NCI-H1417 (cell line): Measurements from ENCODE around the gene SPARC.

Source experiments
- DNase-seq, 3 experiments: peaks; one replicate each; lab custom pipeline; 2025; lab: John Stamatoyannopoulos, UW

The SPARC gene

DNA sequence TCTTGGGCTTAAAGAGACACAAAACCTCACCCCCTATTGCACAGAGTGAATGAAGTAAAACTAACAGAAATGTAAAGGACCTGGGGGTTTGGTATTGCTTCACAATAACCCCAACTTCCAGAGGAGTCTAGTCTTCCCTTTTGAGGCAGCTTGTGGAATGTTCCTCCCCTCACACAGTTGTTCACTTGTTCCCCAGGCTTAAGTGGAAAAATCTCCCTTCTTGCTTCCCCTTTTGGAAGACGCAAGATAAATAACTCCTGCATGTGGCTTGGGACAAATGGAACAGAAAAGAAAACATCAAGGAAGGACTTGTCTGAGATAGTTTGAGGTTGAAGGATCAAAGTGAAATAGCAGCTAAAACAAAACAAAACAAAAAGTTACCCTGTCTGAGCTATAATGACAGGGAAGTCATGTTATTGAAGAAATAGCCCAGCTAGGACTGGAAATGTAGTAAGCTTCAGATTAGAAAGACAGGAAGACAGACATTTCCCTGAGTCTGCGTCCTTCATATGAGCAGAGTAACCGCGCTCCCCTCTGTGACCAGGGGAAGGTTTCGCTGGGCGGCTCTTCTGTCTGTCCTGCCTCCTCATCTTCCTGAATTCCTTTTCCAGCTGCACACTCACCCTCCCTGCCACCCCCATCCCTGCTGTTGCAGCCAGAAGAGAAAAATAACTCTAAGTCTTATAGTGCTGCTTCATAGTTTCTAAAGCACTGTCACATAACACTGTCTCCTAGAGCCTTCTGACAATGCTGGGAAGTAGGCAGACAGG is 8.8 kb downstream of the SPARC start:
- no peak for DNase-seq

DNA sequence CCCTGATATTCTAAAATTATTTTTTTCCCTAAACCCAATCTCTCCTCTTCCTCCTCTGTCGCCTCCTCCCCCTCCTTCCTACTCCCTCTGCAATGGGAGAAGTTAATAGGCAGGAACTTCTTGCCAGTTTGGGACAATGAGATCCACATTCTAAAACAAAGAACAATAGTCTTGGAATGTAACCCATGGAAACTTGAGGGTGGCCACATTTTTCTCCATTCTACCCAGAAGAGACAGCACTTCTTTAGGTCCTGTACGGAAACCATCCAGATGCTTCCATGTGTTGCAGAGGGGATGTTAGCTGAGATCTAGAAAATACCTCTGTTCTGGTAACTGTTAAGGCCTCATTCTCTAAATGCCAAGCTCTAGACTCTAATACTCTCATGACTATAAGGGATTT is 10.0 kb downstream of the SPARC start:
- DNase-seq, result no peak

DNA sequence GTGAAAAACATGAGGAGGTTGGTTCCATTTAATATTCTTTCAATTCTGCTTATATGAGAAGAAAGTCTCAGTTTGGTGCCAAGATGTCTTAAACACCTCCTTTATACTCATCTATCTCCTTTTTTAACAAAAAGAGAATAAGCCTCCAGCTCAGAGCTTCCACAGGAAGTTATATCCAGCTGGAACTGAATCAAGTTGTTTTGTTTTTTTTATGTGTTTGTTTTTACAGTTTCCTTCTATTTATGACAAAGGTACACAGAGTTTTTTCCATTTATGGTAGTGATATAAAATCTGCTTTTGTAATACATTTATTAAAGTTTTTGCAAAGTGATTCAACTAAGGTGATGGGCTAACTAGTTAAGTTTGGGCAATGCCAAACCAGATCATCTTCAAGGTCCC is 10.4 kb downstream of the SPARC start:
- DNase-seq, result no peak

DNA sequence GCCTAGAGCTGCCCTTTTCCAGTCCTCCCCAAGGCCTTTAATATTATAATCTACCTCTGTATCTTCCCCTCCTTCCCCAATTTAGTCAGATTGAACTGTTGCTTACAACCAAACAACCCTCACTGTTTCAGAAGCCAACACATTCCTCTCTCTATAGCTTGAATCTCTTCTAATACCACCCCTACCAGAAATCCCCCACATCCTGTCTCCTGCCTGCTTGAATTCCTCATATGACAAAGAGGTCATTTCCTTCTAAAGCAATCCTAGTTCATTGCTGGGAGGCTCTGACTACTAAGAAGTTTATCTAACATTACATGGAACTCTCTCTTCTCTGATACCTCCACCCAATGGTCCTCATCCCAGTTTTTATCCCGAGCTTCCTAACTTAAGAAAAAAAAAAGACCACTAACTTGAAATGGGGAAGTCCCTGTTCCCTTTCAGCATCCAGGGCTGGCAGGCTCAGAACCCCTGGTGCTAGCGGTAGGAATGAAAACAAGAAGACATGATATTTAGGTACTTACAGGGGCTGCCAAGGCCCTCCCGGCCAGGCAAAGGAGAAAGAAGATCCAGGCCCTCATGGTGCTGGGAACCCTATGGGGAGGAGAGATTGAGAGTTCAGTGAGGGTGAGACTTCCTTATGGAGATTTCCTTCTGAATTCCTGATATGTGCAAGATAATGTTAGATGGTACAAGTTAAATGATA is 11.0 kb downstream of the SPARC start:
- DNase-seq, result no peak

DNA sequence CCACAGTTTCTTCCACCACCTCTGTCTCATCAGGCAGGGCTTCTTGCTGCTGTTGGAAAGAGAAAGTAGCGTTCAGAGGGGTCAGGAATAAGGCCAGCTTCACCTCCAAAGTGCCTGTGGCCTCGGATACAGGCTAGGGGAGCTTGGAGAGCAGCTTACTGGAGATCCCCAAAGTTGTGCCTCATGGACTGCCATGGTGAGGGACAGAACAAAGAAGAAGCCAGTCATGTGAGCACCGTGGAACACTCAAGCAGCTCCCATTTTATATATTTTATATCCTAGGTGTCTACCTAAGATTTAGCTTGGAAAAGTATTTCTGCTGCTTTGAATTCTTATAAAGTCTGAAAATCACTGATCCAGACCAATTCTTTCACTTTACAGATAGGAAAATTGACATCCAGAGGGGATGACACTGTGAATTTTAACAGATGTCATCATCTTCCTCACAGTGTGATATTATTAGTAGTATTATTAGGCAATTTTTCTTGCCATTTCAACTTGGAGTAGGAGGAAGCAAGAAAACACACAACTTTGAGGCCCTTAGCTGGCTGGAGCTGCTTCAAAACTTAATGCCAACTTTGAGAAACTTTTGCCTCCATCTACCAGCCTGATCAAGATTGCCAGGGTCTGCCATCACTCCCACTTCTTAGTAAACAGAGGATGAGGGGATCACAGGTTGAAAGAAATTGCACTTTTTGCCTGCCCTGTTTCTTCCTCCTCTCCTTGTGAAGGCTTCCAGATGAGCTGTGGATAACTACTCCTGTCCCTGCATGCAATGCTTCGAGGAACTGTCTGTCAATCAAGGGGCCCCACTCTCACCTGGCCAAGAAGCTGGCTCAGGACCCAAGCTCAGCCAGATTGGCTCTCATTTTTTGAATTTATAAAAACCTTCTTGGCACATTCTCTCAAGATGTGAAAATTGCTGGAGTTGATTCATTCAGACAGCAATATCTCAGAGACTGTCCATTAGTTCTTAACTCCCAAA is 11.8 kb downstream of the SPARC start:
- DNase-seq, result no peak

DNA sequence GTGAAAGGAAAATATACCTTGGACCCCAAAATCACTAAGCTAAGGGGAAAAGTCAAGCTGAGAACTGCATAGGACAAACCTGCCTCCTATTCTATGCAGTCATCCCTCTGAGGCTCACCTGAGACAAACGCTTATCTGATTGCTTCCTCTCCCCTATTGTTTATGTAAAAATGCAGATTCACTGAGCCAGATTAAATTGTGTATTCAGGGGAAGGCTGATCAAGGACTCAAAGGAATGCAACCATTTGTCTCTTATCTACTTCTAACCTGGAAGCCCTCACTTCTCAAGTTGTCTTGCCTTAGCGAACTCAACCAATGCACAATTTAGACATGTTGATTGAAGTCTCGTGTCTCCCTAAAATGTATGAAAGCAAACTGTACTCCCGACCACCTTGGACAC is 13.3 kb downstream of the SPARC start:
- no peak for DNase-seq

DNA sequence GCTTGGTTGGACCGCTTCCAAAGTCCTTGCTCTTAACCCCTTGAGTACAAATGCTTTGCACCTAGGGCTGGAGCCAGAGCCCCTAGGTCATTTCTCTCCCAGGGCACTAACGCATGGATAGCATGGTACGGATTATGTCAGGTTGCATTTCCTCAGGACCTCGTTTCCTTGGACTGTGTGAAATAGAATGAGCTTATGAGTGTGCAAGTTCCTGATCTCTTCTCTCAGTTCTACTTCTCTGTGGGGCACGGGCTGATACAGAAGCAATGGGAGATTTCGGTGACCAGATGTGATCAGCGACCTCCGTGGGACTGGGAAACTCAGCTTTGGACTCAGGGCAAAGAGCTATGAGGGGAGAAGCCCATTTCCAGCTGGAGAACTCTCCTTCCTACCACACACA is 14.2 kb downstream of the SPARC start:
- DNase-seq, result no peak

DNA sequence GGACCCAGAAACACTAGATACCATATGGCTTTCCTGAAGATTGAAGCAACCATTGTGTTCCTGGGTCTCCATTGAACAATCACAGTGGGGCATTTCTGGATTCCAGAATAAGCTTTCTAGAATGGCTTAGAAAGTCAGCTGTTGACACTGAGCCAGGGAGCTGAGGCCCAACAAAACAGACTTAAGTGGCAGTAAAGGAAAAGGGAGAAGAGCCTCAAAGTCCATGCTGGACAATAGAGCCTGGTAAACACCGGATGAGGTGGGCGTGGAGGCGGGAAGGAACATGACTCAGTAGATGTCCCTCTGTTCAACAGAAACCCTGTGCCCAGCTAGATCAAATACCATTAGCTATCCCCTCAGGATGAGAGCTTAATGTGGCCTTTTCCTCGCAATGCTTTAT is 14.8 kb downstream of the SPARC start:
- no peak for DNase-seq

DNA sequence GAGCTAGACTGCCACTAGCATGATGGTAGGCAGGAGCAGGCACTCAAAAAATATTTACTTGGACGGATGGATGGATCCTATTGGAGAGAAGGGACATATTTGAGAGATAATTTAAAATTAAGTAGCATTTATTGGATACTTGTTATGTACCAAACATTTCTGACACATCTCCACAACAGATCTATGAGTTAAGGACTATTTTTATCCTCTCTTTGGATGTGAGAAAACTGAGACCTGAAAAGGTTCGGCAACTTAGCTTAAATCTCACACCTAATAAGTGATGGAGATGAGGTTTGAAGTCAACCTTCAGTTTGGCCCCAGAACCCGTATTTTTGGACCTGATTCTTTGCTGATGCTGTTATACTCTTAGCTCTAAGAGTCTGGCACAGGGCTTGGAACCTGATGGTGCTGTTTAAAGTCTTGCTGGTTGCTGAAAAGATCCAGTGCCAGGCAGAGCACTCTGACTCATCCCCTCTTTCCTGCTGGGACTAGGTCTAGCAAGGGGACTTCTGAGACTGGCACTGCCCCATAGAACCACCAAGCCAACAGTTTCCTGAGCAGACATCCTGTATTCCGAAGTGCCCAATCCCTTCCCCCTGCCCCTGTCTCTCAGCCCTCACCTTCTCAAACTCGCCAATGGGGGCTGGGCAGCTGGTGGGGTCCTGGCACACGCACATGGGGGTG is 15.6 kb downstream of the SPARC start:
- no peak for DNase-seq

DNA sequence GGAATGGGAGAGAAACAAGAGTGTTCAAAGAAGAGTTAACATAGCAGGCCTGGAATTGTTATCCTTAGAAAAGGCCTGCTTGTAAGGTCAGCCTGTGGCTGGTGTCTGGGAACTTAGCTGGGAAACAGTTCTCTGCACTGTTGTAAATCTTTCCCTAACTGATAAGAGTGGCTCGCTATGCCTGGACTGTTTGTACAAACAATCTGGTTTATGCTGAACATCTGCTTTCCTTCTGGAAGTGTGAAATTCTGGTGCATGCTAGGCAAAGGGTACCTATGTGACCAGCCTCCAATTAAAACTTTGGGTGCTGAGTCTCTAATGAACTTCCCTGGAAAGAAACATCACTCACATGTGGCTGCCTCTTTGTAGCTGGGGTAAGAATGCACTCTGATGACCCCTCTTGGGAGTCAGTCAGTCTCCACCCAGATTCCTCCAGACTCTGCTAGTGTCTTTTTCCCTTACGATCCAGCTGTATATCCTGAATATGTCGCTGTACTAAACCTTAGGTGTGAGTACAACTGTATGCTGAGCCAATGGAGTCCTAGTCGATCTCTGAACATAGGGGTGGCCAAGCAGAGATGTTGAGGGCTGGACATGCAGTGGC is 16.5 kb downstream of the SPARC start:
- DNase-seq, result no peak

DNA sequence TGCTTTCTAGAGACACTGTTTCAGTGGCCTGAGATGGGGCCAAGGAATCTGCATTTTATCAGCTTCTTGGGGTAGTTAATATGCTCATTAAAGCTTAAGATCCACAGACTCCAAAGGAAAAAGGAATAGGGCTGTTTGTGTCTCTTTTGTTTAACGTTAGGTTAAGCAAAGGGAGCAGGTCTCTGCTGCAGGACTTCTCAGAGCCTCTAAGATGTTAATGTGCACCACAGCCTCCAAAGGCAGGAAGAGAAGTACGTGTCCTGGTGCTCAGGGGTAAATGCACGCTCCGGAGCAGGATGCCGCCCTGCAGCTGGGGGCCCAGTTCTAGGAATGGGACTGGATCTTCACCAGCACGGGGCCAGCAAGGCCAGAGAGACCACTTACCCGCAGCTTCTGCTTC is 19.6 kb downstream of the SPARC start:
- no peak for DNase-seq

DNA sequence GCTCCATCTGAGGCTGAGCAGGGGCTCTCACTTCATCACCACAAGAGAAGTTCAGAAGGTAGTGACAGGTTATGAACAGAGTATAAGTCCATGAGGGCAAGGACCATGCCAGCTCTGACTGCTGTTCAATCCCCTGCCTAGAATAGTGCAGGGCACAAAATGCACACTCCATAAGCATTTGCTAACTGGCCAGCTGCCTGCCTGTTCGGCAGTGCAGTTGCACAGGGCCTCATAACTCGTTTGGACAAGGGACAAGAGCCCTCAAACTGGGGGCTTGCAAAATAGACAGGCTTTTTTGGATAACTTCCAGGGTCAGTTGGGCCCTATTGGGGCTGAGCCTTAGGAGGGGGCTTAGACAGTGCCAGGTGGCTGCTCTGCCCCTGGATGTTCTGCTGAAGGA is 21.1 kb downstream of the SPARC start:
- no peak for DNase-seq

DNA sequence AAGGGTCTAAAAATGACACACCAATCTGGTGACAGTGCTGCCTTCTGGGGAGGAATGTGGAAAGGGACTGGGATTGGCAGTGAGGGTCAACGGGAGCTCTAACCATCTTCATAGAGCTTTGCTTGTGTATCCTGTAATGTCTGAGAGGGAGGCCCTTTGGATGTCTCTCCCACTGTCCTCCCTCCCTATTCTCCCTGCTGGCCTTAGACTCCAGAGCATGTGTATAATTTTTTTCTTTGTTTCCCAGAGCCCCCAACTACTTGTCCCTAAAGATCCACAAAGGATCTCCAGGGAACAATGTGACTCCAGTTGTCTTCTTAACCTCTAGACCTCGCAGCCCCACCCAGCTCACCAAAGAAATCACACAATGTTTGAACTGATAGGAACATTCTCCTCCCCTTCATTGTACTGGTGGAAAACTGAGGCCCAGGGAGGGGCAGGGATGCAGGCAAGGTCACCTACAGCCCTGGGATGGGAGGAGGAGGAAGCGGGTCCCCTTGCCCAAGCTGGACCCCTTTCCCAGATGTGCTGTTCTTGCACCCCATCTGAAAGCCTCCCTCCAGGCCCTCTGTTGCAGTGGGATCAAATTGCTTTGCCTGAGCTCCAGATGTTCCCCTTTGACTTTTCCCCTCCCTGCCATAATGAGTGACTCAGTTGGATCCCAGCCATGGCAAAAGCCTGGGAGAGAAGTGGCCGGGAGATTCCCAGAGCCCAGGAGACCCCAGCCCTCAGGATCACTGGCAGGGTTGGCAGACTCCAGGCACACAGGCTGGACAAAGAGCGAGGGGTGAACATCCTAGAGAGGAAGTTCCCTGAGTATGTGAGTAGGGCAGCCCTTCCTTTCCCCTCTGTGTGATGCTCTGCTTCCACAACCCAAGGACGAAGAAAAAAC is 21.8 kb downstream of the SPARC start:
- no peak for DNase-seq

DNA sequence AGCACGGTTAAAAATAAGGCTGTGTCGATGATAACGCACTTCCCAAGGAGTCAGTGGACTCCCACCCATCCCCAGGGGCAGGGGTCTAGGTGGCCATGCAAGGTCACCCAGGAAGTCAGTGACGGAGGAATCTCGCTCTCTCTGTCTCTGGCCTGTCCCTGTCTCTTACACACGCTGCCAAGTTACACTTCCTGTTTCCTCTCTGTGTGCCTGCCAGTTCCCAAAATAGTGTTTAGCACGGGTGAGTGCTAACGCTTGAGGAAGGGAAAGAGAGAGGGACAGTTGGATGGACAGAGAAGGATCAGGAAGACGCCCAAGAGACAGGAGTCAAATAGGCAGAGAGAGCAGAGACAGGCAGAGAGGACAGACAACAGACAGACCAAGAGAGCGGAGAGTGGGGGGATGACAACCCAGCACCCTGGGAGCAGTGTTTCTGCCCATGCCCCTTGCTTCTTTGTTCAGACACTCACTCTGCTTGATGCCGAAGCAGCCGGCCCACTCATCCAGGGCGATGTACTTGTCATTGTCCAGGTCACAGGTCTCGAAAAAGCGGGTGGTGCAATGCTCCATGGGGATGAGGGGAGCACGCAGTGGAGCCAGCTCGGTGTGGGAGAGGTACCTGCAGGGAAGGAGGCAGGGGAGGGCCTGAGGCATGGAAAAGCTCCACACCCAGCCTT is 23.0 kb downstream of the SPARC start:
- DNase-seq, result no peak

DNA sequence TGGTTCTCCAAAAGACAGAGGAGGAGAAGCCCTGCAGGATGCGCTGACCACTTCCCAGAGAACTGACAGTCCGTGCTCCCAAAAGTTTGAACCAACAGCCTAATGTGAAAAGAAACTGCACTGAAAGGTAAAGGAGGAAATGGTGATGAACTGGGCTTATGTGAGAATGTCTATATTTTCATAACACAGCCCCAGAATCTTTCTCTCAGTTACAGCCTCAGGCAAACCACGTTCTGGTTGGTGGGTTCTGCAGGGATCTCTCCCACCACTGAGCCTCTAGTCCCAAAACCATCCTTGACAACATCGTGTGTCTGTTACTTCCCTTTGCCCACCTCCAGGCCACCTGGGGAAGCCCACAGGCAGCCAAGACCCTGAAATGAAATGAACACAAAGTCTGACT is 23.9 kb downstream of the SPARC start:
- DNase-seq, result no peak

DNA sequence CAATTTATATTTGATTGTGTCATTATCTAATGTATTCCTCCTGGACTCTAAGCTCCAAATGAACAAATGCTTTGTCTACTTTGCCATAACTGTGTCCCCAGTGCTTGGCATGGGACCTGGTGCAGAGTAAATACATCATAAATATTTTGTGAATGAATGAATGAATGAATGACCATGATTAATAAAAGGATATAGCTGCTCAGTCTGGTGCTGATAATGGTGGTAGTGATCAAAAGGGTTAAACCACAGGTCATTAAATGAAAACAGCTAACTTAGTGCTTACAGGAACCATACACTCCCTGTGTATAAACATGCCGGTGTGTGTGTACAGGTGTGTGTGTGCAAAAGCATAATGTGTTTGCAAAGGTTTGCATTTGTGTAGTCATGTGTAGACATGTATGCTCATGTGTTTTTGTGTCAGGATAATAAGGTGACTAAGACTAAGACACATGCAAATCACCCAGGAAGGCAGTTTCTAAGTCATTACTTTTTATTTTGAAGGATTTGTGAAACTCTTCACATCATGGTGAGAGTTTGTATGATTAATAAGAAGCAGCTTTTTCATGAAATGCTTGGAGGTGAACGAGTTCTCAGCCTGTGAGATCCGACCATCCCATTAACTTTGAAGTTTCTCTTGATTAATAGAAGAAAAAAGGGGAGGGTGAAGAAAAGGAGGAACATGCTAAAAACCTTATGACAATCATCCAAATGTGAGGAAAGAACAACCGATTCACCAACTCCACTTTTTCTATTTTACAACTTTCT is 24.6 kb downstream of the SPARC start:
- DNase-seq, result no peak

DNA sequence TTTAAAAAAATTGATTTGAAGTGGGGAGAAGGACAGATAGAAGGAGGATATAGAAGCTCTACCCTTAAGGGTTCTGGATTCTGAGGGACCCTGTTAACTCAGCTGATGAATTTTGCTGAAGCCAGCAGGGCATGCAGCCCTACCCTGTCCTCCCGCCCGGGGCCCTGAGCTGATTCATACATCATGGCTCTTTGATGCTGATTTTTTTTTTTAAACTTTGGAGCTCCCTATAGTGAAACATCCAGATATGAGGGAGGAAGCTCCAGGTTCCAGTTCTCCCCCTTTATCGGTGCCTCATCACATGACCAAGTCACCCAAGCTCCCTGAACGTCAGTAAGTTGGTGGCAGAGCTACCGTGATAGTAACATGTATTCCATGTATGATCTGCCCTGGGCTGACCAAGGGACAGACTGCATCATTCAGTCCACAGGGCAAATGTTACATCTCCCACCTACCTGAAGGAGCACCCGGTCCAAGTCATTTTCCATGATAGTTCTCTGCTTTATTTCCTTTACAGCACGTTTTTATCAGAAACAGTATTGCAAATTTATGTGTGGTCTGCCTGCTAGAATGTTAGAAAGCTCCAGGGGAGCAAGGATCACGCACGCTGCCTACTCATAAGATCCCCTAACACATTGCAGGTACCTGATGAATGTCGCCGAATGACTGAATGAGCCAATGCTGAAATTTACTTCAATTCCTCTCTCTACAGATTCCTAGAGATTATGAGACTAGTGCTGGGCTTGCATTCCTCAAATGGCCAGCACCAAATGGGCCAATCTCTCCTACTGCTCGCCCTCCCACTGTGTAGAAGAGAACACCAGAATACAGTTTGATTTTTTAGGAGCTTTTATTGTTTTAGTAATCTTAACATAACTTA is 25.9 kb downstream of the SPARC start:
- DNase-seq, result no peak
